Mucosa of stomach (tissue), 1 donor: ENCODE measurements around the gene SLCO3A1.
"Not testable (repeated sequence)": the region's sequence is repeated elsewhere in the genome, so short reads cannot be mapped to it uniquely, and the experiment has no call there.

Experiments used
- H3K27me3 ChIP-seq: one replicate; pipeline ENCODE4 v1.7.0; 2013; ENCODE audit warnings: mild to moderate bottlenecking, low read length; ENCODE audit not compliant: control insufficient read depth, insufficient read depth
- H3K36me3 ChIP-seq: one replicate; pipeline ENCODE4 v1.7.0; 2013; ENCODE audit warnings: low read length; ENCODE audit not compliant: control insufficient read depth, insufficient read depth
- H3K4me1 ChIP-seq: one replicate; pipeline ENCODE4 v1.7.0; 2013; ENCODE audit warnings: mild to moderate bottlenecking, low read length; ENCODE audit not compliant: control insufficient read depth, insufficient read depth
- H3K4me3 ChIP-seq: one replicate; pipeline ENCODE4 v1.7.0; 2013; ENCODE audit warnings: low read length
- H3K9ac ChIP-seq: one replicate; pipeline ENCODE4 v1.7.0; 2013; ENCODE audit warnings: mild to moderate bottlenecking, low read length, moderate library complexity
- H3K9me3 ChIP-seq: one replicate; pipeline ENCODE4 v1.7.0; 2013; ENCODE audit warnings: mild to moderate bottlenecking, low read length, moderate library complexity; ENCODE audit not compliant: control insufficient read depth
- donor health status: Pancreatic carcinoma.

Gene SLCO3A1

GRCh38 chr15:92200891-92201290, 347.4 kb downstream of the SLCO3A1 start:
- H3K36me3 ChIP-seq: no peaks in the 10 kb centered on the region
- no peak overlapping the region for H3K9ac ChIP-seq
- H3K4me3 ChIP-seq: no peak overlapping the region
- no peaks in the 10 kb centered on the region for H3K4me1 ChIP-seq
- no peaks in the 10 kb centered on the region for H3K27me3 ChIP-seq
- H3K9me3 ChIP-seq: no peaks in the 10 kb centered on the region

- H3K9ac ChIP-seq: no peak overlapping the region
- H3K27me3 ChIP-seq: no peaks in the 10 kb centered on the region
- H3K9me3 ChIP-seq: no peaks in the 10 kb centered on the region
- H3K36me3 ChIP-seq: no peaks in the 10 kb centered on the region
- H3K4me3 ChIP-seq: no peak overlapping the region
- H3K4me1 ChIP-seq: no peaks in the 10 kb centered on the region
Observed at GRCh38 chr15:92205255-92205739, 351.8 kb downstream of the SLCO3A1 start.

GRCh38 chr15:92207601-92208000, 354.1 kb downstream of the SLCO3A1 start:
- not testable (repeated sequence) for H3K9me3 ChIP-seq, H3K36me3 ChIP-seq, H3K9ac ChIP-seq, H3K4me1 ChIP-seq, H3K27me3 ChIP-seq, H3K4me3 ChIP-seq
